ENCODE data around the gene YTHDF2. TPM values are rescaled to one million over a fixed set of nuclear protein-coding genes. Genes with fewer than 3 reads are reported as not detected.

YTHDF2 gene
- total and polyA plus RNA-seq, 2 donors (not counting 1 experiment from before 2014, with no cell fraction given): 26.3 to 58.8 TPM

DNA sequence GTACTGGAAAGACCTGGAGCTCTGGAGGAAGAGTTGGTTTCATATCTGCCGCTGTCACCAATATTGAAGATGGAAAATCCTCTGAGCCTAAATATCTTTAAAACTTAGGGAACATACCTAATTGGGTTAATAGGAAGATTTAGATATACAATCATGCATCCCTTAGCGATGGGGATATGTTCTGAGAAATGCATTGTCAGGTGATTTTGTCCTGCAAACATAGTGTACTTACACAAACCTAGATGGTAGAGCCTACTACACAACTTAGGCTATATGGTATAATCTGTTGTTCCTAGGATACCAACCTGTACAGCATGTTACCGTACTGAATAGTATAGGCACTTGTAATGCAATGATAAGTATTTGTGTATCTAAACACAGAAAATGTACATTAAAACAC is 22.5 kb downstream of the YTHDF2 start:
- ChIA-PET CTCF (interaction anchor here (1.2 kb wide), 1 partner anchor 8 kb away, joined by 3 read pairs; no protein-coding TSS in a partner anchor), POLR2A (no interaction called here)
- TF ChIP-seq, protein P1, sequence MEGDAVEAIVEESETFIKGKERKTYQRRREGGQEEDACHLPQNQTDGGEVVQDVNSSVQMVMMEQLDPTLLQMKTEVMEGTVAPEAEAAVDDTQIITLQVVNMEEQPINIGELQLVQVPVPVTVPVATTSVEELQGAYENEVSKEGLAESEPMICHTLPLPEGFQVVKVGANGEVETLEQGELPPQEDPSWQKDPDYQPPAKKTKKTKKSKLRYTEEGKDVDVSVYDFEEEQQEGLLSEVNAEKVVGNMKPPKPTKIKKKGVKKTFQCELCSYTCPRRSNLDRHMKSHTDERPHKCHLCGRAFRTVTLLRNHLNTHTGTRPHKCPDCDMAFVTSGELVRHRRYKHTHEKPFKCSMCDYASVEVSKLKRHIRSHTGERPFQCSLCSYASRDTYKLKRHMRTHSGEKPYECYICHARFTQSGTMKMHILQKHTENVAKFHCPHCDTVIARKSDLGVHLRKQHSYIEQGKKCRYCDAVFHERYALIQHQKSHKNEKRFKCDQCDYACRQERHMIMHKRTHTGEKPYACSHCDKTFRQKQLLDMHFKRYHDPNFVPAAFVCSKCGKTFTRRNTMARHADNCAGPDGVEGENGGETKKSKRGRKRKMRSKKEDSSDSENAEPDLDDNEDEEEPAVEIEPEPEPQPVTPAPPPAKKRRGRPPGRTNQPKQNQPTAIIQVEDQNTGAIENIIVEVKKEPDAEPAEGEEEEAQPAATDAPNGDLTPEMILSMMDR (IDR thresholded peaks at IDR 0.05): no peak
- no peak for TF ChIP-seq EZH2 (IDR thresholded peaks at IDR 0.05; ENCODE audit: borderline replicate concordance, insufficient read depth, low read depth, low read length, poor library complexity, severe bottlenecking)
- Histone ChIP-seq H3K27me3 (replicated peaks in 1 of 4; ENCODE audit: control extremely low read depth in 1 of 4, control insufficient read depth in 3 of 4, insufficient read depth in 4 of 4, low read length in 3 of 4) (no peaks in the 10 kb centered on the region), H3K9ac (ENCODE audit: low read length) (no peak overlapping the region), H3K4me3 (ENCODE audit: control extremely low read depth in 1 of 5, extremely low read depth in 1 of 5, insufficient read depth in 1 of 5, low read depth in 2 of 5, low read length in 4 of 5) (no peak overlapping the region), H3K79me2 (ENCODE audit: control insufficient read depth, insufficient read depth, low read length) (peaks cover 82% of the 10 kb centered on the region), H3K27ac (ENCODE audit: low read length in 2 of 2) (no peak overlapping the region), H4K20me1 (ENCODE audit: control insufficient read depth, insufficient read depth, low read length, poor library complexity, severe bottlenecking) (peaks cover 76% of the 10 kb centered on the region), H2AFZ (ENCODE audit: insufficient read depth, low read depth, low read length, poor library complexity, severe bottlenecking) (no peak overlapping the region), H3K4me2 (replicated peaks; ENCODE audit: low read depth, low read length, poor library complexity, severe bottlenecking) (no peak overlapping the region), H3K4me1 (ENCODE audit: control insufficient read depth in 2 of 2, insufficient read depth in 2 of 2, low read length in 2 of 2) (peaks cover 6 to 14% of the 10 kb centered on the region in 2 donors), H3K36me3 (replicated peaks in 1 of 2; ENCODE audit: control extremely low read depth in 1 of 2, control insufficient read depth in 1 of 2, extremely low read depth in 1 of 2, insufficient read depth in 2 of 2, low read length in 1 of 2) (peaks cover 6 to 38% of the 10 kb centered on the region in 2 experiments), H3K9me3 (ENCODE audit: control extremely low read depth in 1 of 3, control insufficient read depth in 2 of 3, insufficient read depth in 1 of 3, low read length in 2 of 3) (no peaks in the 10 kb centered on the region)
- intact Hi-C loops (cut with micrococcal nuclease): no loop called here
- DNase-seq (no peak), ATAC-seq (ENCODE audit: low read depth) (no peak)
- no peak overlapping the region for H3K27ac Mint-ChIP-seq
- WGBS (ENCODE audit: insufficient coverage): no CpG with 5 or more reads among the region's 3 CpGs
- no peaks in the 10 kb centered on the region for H3K9me3 Mint-ChIP-seq (ENCODE audit: insufficient read depth)
- no peak overlapping the region for H3K4me3 Mint-ChIP-seq
- H3K27me3 Mint-ChIP-seq: no peaks in the 10 kb centered on the region
- H3K4me1 Mint-ChIP-seq: peaks cover 20% of the 10 kb centered on the region

DNA sequence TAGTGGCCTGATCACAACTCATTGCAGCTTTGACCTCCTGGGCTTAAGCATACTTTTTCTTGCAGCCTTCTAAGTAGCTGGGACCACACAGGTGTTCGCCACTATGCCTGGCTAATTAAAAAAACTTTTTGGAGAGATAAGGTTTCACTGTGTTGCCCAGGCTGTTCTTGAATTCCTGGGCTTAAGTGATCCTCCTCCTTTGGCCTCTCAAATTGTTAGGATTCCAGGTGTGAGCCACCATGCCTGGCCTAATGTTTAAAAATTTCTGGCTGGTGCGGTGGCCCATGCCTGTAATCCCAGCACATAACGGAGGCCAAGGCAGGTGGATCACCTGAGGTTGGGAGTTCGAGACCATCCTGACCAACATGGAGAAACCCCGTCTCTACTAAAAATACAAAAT is 24.4 kb downstream of the YTHDF2 start:
- H3K27me3 Mint-ChIP-seq: no peaks in the 10 kb centered on the region
- no peaks in the 10 kb centered on the region for H3K9me3 Mint-ChIP-seq (ENCODE audit: insufficient read depth)
- intact Hi-C loops (cut with micrococcal nuclease): no loop called here
- Histone ChIP-seq H4K20me1 (ENCODE audit: control insufficient read depth, insufficient read depth, low read length, poor library complexity, severe bottlenecking) (peaks cover 66% of the 10 kb centered on the region), H3K9me3 (ENCODE audit: control extremely low read depth in 1 of 3, control insufficient read depth in 2 of 3, insufficient read depth in 1 of 3, low read length in 2 of 3) (no peaks in the 10 kb centered on the region), H3K36me3 (replicated peaks in 1 of 2; ENCODE audit: control extremely low read depth in 1 of 2, control insufficient read depth in 1 of 2, extremely low read depth in 1 of 2, insufficient read depth in 2 of 2, low read length in 1 of 2) (peaks cover 9 to 42% of the 10 kb centered on the region in 2 experiments), H3K79me2 (ENCODE audit: control insufficient read depth, insufficient read depth, low read length) (peaks cover 82% of the 10 kb centered on the region), H3K27me3 (replicated peaks in 1 of 4; ENCODE audit: control extremely low read depth in 1 of 4, control insufficient read depth in 3 of 4, insufficient read depth in 4 of 4, low read length in 3 of 4) (no peaks in the 10 kb centered on the region), H3K4me2 (replicated peaks; ENCODE audit: low read depth, low read length, poor library complexity, severe bottlenecking) (no peak overlapping the region), H3K27ac (ENCODE audit: low read length in 2 of 2) (no peak overlapping the region), H3K9ac (ENCODE audit: low read length) (no peak overlapping the region), H2AFZ (ENCODE audit: insufficient read depth, low read depth, low read length, poor library complexity, severe bottlenecking) (no peak overlapping the region), H3K4me1 (ENCODE audit: control insufficient read depth in 2 of 2, insufficient read depth in 2 of 2, low read length in 2 of 2) (peaks cover 0 to 6% of the 10 kb centered on the region in 2 donors), H3K4me3 (ENCODE audit: control extremely low read depth in 1 of 5, extremely low read depth in 1 of 5, insufficient read depth in 1 of 5, low read depth in 2 of 5, low read length in 4 of 5) (no peak overlapping the region)
- H3K27ac Mint-ChIP-seq: no peak overlapping the region
- no peak for ATAC-seq (ENCODE audit: low read depth)
- CTCF ChIA-PET: interaction anchor here (0.6 kb wide), 1 partner anchor 10 kb away, joined by 3 read pairs; no protein-coding TSS in a partner anchor
- TF ChIP-seq EZH2 (IDR thresholded peaks at IDR 0.05; ENCODE audit: borderline replicate concordance, insufficient read depth, low read depth, low read length, poor library complexity, severe bottlenecking): no peak
- TF ChIP-seq, protein P1 (IDR thresholded peaks at IDR 0.05): no peak
- no peak for DNase-seq
- POLR2A ChIA-PET: no interaction called here
- 100% methylated on average over 4 of the region's 5 CpGs for WGBS (ENCODE audit: insufficient coverage)
- H3K4me3 Mint-ChIP-seq: no peak overlapping the region
- peaks cover 22% of the 10 kb centered on the region for H3K4me1 Mint-ChIP-seq

All from B cell (primary cell).